ENCODE results near the gene RABGGTA. TPM values are rescaled to one million over a fixed set of nuclear protein-coding genes. Genes with fewer than 3 reads are reported as not detected.

RABGGTA gene
- polyA plus RNA-seq, 4 donors = 18.0 to 31.1 (median 20.8) TPM

DNA sequence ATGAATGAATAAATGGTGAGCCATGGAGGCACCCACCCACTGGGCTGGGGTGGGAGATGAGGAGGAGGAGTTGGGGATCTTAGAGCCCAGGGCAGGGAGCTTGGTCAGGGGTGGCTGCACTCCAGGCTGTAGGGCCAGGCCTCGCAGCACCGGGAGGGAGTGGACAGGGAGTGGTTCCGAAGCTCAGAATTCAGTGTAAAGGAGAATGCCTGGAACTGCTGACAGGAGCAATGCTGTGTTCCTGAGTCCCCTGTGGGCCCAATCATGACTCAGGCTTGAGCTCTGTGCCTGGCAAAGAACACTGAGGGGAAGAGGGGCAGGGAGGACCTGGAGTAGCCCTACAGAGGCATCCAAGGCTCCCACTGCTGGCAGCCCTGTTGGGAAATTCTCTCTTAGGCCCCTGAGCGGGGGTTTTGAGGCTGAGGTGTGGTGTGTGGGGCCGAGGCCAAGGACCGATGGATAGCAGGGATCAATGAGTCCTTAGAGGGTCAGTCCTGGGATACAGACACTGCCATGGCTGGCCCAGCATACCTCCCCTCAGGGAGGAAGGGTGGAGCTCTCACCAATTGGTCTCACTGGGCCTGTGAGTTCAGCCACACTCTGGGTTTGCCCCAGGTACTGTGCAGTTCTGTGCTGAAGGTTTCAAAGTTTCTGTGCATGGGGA is 9.5 kb upstream of the RABGGTA start:
- DNase-seq (ENCODE audit: low read depth in 4 of 4, low spot score in 2 of 4) = no peak

- DNase-seq (ENCODE audit: low read depth in 4 of 4, low spot score in 2 of 4) = no peak
Measured at GRCh38 chr14:24279301-24280186, 8.1 kb upstream of the RABGGTA start.

DNA sequence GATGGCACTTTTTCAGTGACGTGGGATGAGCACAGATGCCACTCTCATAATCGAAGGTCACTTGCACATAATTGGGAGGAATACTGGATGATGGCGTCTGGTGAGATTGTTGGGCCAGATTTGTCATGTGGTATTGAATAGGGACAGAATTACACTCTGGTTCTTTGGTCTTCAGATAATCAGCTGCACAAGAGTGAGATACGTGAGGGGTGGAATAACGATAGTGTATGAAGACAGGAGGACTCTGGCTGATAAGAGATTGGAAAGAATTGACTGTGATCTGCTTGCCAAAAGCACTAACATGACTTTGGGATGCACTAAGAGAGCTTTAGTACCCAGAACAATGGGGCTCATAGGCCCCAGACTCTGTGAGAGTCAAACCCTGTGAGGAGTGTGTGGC is 7.0 kb upstream of the RABGGTA start:
- no peak for DNase-seq (ENCODE audit: low read depth in 4 of 4, low spot score in 2 of 4)

DNA sequence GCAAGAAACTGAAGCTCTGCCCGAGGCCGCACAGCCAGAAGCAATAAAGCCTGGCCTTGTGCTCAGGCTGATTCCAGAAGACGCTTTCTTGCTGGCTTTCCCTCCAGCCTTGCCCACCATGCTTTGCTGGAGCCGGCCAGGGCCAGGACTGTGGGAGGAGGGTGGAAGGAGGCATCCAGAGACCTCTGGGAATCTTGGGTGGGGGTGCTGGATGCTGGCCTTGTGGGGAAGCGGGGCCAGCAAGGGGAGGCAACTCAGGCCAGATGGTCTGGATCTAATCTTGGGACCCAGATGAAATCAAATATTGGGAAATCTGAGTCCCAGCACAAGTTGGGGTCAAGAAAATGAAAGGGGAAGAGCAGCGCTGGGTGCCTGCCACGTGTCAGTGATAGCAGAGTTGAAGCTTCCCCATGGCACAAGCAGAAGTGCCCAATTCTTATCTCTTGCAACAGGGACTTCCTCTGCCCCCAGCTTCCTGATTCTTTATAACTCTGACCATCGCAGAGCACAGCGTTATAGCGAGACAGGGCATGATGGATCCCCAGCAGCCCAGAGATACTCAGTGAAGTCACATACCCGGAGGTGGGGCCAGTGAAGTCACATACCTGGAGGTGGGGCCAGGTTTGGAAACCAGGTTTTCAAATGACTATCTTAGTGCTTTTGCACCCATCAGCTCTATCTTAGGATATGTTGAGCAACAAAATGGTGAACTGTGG is 6.4 kb upstream of the RABGGTA start:
- DNase-seq (ENCODE audit: low read depth in 4 of 4, low spot score in 2 of 4) = no peak

DNA sequence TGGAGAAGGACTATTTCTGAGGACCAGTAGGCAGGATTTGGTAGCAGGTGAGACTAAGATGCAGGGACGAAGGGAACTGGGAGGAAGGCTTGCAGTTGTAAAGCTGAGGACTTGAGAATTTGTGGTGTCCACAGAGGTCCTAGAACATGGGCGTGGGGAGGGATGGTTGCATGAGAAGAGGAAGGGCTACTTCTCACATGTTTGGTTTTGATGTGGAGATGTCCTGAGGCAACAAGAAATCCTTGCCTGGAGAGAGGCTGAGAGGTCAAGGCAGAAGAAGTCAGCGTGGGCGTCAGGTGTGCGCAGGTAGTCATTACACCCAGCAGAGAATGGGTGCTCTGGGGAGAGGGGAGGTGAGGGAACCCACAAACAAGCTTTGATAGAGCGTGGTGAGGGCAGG is 5.7 kb upstream of the RABGGTA start:
- DNase-seq (ENCODE audit: low read depth in 4 of 4, low spot score in 2 of 4) = no peak

GRCh38 chr14:24274101-24274543 is 2.7 kb upstream of the RABGGTA start:
- no peak for DNase-seq (ENCODE audit: low read depth in 4 of 4, low spot score in 2 of 4)

DNA sequence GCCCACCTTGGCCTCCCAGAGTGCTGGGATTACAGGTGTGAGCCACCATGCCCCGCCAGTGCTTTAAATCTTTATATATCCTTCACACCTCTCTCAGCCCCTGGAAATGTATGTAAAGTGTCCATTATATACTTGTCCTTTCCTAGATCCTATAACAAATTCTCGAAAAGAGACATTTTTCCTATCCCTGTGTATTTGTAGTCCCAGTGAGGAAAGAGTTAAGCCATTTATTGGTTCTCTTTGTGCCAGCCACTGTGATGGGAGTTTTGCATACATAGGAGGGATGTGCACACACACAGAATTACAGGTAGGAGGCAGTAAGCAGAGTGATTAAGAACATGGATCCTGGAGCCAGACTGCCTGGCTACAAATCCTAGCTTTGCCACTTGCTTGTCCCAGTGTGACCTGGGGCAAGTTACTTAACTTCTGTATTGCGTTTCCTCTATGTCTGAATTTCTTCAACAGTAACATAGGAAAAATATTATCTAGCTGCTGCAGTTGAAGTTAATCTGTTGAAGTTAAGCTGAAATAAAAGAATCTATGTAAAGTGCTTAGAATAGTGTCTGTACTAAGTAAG is 2.1 kb upstream of the RABGGTA start:
- DNase-seq (ENCODE audit: low read depth in 4 of 4, low spot score in 2 of 4) = no peak

DNA sequence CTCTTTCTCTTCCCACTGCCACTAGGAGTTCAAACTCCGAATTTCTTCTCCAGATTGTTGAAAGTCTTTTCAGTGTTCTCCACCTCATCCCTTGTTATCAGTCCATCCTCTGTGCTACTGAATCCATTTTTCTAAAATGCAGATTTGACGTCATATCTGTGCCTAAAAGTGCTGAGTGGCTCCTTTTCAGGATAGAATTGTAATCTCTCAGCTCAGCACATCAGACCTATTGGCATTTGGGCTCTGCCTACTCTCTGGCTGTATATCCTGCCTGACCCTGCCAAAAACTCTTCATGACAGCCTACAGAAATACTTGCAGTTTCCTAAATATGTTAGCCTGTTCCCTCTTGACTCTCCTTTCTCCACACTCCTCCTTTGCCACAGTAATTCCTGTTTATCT is 1.1 kb upstream of the RABGGTA start:
- no peak for DNase-seq (ENCODE audit: low read depth in 4 of 4, low spot score in 2 of 4)

GRCh38 chr14:24271834-24272263 is 452 bp upstream of the RABGGTA start:
- no peak for DNase-seq (ENCODE audit: low read depth in 4 of 4, low spot score in 2 of 4)

- DNase-seq (ENCODE audit: low read depth in 4 of 4, low spot score in 2 of 4) = no peak
Measured at GRCh38 chr14:24270537-24271133, 762 bp downstream of the RABGGTA start.

DNA sequence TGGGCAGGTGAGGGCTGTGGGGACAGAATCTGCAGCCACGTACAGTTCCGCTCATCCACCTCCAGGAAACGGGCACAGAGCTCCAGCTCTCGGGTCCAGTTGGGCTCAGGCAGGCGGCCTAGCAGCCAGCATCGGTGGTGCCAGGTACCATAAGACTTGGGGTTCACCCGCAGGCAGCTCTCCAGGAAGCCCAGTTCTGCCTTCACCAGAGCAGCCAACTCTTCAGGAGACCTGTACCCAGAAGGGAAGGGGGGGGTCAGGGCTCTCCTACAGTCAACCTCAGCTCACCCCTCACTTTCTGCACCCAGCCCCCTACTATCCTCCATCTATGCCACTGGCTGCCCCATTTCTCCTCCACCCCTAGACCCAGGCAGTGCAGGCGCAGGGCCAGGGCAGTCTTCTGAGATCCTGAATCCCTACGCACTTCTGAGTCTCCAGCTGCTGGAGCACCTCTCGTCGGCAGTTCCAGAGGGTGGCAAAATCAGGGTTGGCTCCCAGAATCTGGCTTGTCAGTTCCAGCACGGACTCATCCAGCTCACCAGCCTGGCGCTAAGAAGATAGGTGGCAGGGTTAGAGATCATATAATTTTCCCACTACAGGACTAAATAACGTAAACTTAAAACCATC is 1.4 kb downstream of the RABGGTA start:
- DNase-seq (ENCODE audit: low read depth in 4 of 4, low spot score in 2 of 4) = no peak

DNA sequence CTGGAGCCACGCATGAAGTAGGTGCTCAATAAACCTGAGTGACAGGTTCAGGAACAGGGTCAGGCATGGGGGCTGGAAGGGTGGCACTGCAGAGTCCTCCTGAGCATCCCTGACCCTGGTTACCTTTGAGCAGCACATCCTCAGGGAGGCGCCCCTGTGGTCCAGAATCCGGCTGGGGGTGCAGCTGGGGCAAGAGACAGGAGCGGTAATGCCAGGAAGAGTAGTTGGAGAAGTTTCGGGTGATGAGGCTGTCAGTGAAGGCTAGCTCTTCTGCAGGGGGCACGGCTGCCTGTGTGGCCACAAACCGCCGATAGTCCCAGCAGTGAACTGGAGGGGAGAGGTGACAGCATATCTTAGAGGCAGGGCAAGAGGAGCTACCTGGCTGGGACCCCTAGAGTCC is 2.0 kb downstream of the RABGGTA start:
- DNase-seq (ENCODE audit: low read depth in 4 of 4, low spot score in 2 of 4) = no peak

DNA sequence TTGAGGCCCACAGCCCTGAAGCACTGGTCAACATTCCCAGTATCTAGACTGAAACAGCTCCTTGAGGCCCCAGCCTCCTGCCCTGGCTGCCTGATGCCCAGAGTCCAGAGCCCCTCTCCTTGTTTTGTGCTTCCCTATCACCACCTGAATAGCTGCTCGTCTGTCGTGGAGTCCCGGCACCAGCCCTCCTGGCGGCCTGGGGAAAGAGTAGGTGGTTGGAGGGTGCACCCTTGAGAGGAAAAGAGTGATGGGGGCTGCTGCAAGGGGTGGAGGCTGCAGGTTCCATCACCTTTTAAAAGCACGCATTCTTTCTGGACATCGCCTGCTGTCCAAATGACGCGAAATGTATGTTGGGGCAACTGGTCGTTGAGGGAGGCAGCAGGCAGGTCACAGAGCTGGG is 3.2 kb downstream of the RABGGTA start:
- DNase-seq (ENCODE audit: low read depth in 4 of 4, low spot score in 2 of 4) = no peak

- no peak for DNase-seq (ENCODE audit: low read depth in 4 of 4, low spot score in 2 of 4)
Measured at GRCh38 chr14:24267516-24267915, 3.9 kb downstream of the RABGGTA start.

DNA sequence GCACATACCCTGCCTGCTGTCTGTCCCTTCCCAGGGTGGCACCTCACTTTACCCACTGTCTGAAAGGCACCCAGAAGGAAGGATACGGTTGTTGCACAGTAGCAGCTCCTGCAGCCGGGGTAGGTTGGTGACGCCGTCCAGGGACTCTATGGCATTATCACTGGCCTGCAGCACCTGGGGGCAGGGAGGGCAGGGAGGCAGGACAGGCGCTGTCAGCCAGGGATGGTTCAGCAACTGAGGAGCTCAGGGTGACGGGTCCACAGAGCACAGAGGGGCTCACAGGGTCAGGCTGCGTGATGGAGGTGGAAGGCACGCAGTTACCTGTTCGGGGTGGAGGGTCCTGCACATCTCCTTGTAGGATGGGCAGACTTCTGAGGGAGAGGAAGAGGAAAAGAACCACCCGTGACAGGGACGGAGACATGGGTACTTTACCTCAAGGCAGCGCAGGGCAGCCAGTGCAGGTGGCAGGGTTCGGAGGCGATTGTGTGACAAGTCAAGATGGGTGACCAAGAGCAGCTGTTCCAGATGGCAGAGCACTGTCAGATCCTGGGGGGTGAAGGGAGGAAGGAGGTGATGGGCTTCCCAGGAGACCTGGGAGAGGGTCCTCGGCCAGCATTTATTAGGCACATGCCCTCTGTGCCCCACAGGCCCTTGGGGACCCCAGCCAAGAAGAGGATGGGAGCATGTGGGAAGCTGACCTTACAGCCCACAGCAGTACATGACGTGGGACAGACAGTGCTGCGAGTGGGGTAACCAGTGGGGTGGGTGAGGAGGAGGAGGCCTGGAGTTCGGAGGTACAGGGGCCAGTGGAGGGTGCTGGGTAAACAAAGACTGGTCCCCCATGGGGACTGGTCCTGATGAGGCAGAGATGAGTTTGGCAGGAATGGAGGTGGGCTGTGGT is 4.8 kb downstream of the RABGGTA start:
- no peak for DNase-seq (ENCODE audit: low read depth in 4 of 4, low spot score in 2 of 4)

DNA sequence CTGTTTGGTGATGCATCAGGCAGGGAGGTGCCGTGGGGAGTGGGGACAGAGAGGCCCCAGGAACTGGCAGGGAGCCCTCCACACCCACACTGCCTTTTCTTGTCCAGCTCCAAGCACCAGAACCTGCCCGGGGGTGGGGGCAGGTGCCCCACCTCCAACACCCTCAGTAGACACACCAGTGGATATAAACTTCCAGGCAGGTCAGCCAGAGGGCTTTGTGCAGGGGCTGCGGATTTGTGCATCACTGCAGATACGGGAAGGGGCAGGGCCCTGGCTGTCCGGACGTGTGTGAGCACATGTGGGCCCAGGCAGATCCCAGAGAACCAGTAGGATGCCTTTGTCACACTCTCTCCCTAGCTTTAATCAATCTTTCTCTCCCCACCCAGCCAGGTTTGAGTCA is 7.1 kb downstream of the RABGGTA start:
- DNase-seq (ENCODE audit: low read depth in 4 of 4, low spot score in 2 of 4) = no peak

DNA sequence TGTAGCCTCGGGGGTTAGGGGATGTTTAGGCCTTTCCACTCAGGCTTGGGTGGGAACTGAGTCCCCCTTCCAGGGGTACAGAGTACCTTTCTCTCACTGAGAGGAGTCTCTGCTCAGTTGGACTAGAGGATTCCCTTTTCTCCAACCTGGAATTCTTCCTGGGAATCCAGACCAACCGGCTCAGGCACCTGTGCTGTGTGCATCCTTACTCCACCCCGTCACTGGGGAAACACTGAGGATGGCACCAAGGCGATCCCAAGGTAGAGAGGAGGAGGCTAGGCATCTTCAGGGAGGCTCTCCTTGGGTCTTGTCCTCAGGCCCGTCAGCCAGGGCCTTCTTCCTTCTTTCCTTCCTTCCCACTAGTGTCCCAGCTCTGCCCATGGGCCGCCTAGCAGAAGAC is 7.5 kb downstream of the RABGGTA start:
- DNase-seq (ENCODE audit: low read depth in 4 of 4, low spot score in 2 of 4) = no peak

GRCh38 chr14:24262821-24263733 is 8.3 kb downstream of the RABGGTA start, which contains the start of gene TGM1:
Gene TGM1 (minus strand): TSS chr14:24263177. CDS start chr14:24262352, 825 bp downstream.
- DNase-seq (ENCODE audit: low read depth in 4 of 4, low spot score in 2 of 4) = no peak

All from left renal cortex interstitium (tissue), 4 donors.